MV-4-11 (cell line): ENCODE results near the gene ATP2B2.

Experiments used
- DNase-seq: peaks from one replicate; lab custom pipeline; 2025; lab: John Stamatoyannopoulos, UW

Gene ATP2B2

DNA sequence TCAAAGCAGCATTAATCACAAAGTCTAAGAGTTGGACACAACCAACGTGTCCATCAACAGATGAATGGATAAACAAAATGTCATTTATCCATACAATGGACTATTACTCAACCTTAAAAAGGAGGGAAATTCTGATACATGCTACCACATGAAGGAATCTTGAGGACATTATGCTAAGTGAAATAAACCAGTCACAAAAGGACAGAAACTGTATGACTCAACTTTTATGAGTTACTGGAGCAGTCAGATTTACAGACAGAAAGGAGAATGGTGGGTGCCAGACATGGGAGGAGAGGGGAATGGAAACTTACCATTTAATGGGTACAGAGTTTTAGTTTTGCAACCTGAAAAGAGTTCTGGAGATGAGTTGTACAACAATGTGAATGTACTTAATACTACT lies 141.5 kb downstream of the ATP2B2 start:
- DNase-seq = no peak

DNA sequence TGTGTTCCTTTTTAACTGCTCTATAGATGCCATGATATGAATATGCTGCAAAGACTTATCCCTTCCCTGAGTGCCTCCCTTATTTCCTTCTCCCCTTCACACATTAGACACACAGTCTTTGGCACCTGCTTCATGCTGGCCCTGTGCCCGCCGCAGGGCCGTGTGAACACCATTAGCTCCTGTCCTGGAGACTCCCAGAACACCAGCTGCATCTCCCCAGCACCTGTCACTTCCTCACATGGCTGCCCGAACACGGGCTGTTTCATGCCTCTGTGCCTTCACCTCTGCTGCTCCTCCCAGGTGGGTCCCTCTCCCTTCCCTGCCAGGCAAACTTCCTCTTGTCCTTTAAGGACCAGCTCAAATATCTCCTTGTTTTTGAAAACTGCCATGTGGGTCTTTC lies 144.0 kb downstream of the ATP2B2 start:
- no peak for DNase-seq

DNA sequence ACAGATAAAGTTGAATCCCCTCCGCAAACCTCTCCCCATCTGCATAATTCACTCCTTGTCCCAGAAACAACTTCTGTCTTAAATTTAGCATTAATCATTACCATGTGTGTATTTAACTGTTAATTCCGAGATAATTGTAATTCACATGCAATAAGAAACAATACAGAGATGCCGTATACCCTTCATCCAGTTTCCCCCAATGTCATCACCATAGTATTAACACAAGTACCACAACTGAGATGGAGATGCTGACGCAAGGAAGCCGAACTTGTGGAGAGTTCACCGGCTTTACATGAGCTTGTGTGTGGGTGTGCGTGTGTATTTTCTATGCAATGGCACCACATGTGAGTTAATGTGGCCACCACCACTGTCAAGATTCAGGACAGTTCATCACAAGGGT lies 144.9 kb downstream of the ATP2B2 start:
- no peak for DNase-seq

GRCh38 chr3:10359761-10360161 lies 145.6 kb downstream of the ATP2B2 start:
- no peak for DNase-seq

GRCh38 chr3:10358309-10358980 lies 146.9 kb downstream of the ATP2B2 start:
- DNase-seq = no peak

- peak; percentile 87 for DNase-seq
Observed at GRCh38 chr3:10357592-10358308, 147.6 kb downstream of the ATP2B2 start.

GRCh38 chr3:10357095-10357494 lies 148.3 kb downstream of the ATP2B2 start:
- DNase-seq = no peak

DNA sequence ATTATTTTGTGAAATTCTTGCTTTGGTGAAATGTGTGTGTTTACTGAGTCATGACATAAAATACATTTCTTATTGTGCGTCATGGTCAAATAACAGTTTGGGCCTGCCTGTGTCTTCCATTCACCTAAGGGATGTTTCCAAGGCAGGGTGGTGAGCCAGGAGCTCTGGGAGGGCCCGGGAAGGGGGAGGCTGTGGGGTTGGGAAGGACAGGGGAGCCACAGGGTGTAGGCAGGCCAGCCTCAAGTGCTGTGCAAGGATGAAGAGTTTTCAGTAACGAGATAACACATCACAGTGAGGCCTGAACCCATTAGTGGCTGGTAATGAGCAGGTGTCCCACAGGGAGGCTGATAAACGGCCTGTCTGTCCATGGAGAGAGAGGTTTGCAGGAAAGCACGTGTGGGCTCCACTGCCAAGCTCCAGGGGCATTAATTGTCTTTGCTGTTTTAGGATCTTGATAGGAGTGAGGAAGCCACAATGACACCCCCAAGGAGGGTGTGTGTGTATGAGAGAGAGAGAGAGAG lies 148.9 kb downstream of the ATP2B2 start:
- DNase-seq = no peak

DNA sequence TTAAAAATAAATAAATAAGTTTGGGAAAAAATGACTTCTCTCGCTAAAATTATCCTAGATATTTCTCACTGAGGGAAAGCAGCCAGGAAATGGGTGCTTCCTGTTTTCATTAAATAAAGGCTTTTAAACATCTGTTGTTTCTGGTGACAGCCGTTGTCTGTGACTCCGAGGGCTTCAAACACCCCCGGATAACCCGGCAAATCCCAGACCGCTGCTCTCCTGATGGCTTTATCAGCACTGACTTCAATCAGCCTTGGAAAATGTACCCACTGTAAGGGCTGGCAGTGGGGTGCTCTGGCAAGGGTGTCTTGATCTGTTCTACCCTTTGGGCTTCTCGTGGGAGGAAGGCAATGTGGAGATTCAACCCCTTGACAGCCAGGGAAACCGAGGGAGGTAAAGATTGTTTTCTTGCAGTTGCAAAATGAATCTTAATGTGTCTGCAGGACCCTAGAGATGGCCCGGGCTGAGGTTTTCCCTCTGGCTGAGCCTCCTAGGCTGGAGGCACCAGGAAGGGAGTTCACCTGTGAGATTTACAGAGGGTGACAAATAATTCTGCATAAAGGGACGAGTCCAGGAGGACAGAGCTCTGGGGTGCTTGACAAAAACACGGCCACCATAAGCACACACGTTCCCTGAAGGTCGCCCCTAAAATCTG lies 150.9 kb downstream of the ATP2B2 start:
- DNase-seq = peak; percentile 43

- no peak for DNase-seq
Observed at GRCh38 chr3:10353661-10354360, 151.6 kb downstream of the ATP2B2 start.

- no peak for DNase-seq
Observed at GRCh38 chr3:10353160-10353559, 152.2 kb downstream of the ATP2B2 start.

- no peak for DNase-seq
Observed at GRCh38 chr3:10352146-10352911, 153.1 kb downstream of the ATP2B2 start.

DNA sequence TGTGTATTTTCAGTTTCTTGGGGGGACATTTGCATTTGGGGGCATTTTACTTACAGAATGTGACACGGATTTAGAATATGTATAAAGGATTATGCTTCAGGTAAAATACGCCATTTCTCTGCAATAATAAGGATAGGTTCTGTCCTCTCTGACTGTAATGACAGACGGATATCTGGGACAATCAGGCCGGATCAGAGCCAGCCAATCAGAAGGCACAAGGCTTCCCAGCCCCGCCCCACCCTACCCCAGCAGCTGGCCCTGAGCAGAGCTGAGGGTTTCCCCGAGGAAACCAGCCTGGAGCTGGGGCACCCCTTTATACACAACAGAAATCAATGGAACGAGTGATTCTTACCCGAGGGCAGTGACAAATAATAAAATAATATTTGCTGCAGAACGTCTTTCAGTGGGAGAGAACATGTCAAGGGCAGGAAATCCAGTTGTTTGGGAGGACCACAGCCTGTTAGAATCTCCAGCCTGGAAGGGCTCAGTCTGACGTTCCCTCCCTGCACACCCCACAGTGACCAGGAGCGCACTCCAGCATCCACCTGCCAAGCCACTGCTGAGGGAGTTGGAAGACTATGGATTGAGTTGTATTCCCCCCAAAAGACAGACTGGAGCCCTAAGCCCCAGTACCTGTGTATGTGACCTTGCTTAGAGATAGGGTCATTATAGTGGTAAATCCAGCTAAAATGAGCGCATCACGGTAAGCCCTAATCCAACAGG lies 154.2 kb downstream of the ATP2B2 start:
- no peak for DNase-seq

DNA sequence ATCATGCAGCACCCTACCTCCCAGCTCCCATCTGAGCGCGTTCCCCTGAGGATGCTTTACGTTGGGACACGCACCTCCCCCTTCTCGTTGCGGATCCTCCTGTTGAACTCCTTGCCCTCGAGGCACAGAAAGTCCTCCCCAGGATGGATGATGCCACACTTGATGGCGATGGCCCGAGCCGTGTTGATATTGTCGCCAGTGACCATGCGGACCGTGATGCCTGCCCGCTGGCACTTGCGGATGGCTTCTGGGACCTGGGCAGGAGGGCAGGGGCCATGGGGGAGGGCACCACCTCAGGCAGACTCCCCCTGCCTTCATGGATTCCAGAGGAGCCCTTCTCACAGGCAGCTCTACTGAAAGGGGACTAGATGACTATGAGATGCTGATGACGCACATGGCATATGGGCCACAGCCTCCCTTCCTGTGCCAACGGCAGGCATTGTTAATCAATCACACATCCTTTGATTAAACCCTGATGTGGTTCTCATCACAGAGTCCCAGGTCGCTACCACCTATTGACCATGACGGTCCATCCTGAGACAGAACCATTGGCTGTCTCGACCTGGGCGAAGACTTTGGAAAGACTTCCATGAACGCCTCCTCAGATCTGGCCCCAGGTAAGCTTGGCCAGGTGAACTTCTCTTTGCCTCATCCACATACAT lies 154.9 kb downstream of the ATP2B2 start:
- no peak for DNase-seq

- no peak for DNase-seq
Observed at GRCh38 chr3:10349801-10350200, 155.6 kb downstream of the ATP2B2 start.

- DNase-seq = no peak
Observed at GRCh38 chr3:10348404-10348721, 157.0 kb downstream of the ATP2B2 start.

DNA sequence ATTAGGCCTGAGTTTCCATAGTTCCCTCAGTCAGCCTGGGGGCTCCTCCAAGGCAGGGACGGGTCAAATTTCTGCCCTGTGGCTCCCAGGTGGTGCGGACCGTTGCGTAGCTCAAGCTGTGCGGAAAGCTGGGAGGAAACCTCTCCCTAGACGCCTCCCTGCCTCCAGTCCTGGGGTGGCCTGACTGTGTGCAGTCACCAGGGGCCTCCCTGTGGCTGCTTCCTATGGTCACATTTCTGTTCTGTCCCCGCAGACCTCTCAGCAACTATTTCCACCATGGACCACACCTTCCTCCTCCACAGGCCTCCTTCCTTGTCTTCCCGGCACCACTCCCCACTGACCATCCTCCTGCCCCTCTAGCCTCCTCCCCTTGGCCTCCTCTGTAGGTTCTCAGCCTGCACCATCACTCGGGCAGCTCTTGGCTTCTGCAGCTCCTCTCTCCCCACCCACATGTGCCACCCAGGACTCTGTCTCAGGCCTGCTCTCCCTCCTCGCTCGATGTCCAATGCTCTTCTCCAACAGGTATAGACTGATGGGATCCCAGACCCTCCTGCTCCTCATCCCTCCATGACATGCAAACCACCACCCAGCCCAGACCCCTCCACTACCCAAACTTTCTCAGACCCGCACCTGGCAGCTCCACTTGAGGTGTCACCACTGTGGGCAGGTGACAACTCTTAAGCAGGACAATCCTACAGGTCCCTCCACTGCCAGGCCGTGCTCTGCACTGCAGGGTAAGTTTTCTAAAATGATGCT lies 157.6 kb downstream of the ATP2B2 start:
- no peak for DNase-seq

- no peak for DNase-seq
Observed at GRCh38 chr3:10345911-10346310, 159.5 kb downstream of the ATP2B2 start.

GRCh38 chr3:10344944-10345575 lies 160.3 kb downstream of the ATP2B2 start:
- no peak for DNase-seq
